OCI-LY7 (cell line): ENCODE data around the gene LDHAL6B. TPM values are rescaled to one million over a fixed set of nuclear protein-coding genes. Genes with fewer than 3 reads are reported as not detected.

Experiments
- BruUV-seq: library from RNA; stranded (reverse); fragments of 400-500 nt; replicated peaks from 2 replicates; lab custom pipeline; 2021; lab: Mats Ljungman, UMichigan
- CTCF ChIA-PET: fragments of 300-600 bp; sonication (Branson Sonifier 250); formaldehyde crosslinking; loops from one replicate; lab custom pipeline; 2022; ENCODE audit warnings: antibody characterized with exemption; ENCODE audit not compliant: unreplicated experiment; lab: Charles Lee
- POLR2A ChIA-PET: fragments of 300-600 bp; sonication (Branson Sonifier 250); formaldehyde crosslinking; loops from one replicate; lab custom pipeline; 2022; ENCODE audit warnings: antibody characterized with exemption; lab: Charles Lee
- DNase-seq: peaks from one replicate; pipeline ENCODE4 v3.0.0-alpha.2; 2015; ENCODE audit warnings: low spot score
- H2AFZ ChIP-seq: fragments of 200-600 bp; sonication (generic), shearing (Covaris generic); 2 replicates; pipeline ENCODE4 v1.6.1; 2014; ENCODE audit warnings: mild to moderate bottlenecking, antibody characterized with exemption, low read length, moderate library complexity
- H3K27ac ChIP-seq: fragments of 200-600 bp; sonication (generic); 2 replicates; pipeline ENCODE4 v1.5.1; 2014; ENCODE audit warnings: mixed run types, low read depth, mild to moderate bottlenecking, moderate library complexity, low read length, inconsistent platforms; ENCODE audit not compliant: poor library complexity, severe bottlenecking
- H3K36me3 ChIP-seq: fragments of 200-600 bp; sonication (generic); 2 replicates; pipeline ENCODE4 v1.6.1; 2014; ENCODE audit warnings: mild to moderate bottlenecking, antibody characterized with exemption, low read length, moderate library complexity, mixed read lengths; ENCODE audit not compliant: insufficient read depth
- H3K4me1 ChIP-seq: fragments of 200-600 bp; sonication (generic); 2 replicates; pipeline ENCODE4 v1.5.1; 2014; ENCODE audit warnings: mild to moderate bottlenecking, low read length; ENCODE audit not compliant: insufficient read depth, poor library complexity, severe bottlenecking
- H3K4me2 ChIP-seq: fragments of 200-600 bp; sonication (generic); 2 replicates; pipeline ENCODE4 v1.6.1; 2014; ENCODE audit warnings: mild to moderate bottlenecking, low read length
- H3K4me3 ChIP-seq: fragments of 200-600 bp; sonication (generic); 2 replicates; pipeline ENCODE4 v1.5.1; 2014; ENCODE audit warnings: mild to moderate bottlenecking, low read depth, low read length; ENCODE audit not compliant: poor library complexity, severe bottlenecking
- H3K79me2 ChIP-seq: fragments of 200-600 bp; sonication (generic); 2 replicates; pipeline ENCODE4 v1.6.1; 2016; ENCODE audit warnings: low read depth, mild to moderate bottlenecking, low read length, moderate library complexity, mixed read lengths; ENCODE audit not compliant: insufficient read depth
- H3K9me2 ChIP-seq: fragments of 200-600 bp; sonication (generic); 2 replicates; pipeline ENCODE4 v1.6.1; 2016; ENCODE audit warnings: mild to moderate bottlenecking, low read length, mixed read lengths; ENCODE audit not compliant: insufficient read depth
- H3K9me3 ChIP-seq: fragments of 200-600 bp; sonication (generic); 2 replicates; pipeline ENCODE4 v1.6.1; 2014; ENCODE audit warnings: mild to moderate bottlenecking, mixed run types, low read length, mixed read lengths
- H4K20me1 ChIP-seq: fragments of 200-600 bp; sonication (generic); 2 replicates; pipeline ENCODE4 v1.6.1; 2014; ENCODE audit warnings: mild to moderate bottlenecking, antibody characterized with exemption, low read length, moderate library complexity, mixed read lengths; ENCODE audit not compliant: insufficient read depth
- CTCF ChIP-seq: fragments of 200-600 bp; sonication (generic); conservative IDR thresholded peaks from 2 replicates; pipeline ENCODE4 v1.5.1; 2014; ENCODE audit warnings: mild to moderate bottlenecking, antibody characterized with exemption, low read length, moderate library complexity, mixed read lengths
- EZH2phosphoT487 ChIP-seq: fragments of 200-600 bp; sonication (generic); IDR thresholded peaks from 2 replicates; pipeline ENCODE4 v1.6.1; 2018; ENCODE audit warnings: low read depth, borderline replicate concordance, mild to moderate bottlenecking, mixed run types, antibody characterized with exemption, low read length, moderate library complexity, mixed read lengths
- intact Hi-C: fragments of 100-400 bp; cut with micrococcal nuclease; formaldehyde crosslinking; loops from one replicate; pipeline ENCODE4 v1.10.0; 2022; ENCODE audit not compliant: unreplicated experiment
- total RNA-seq, 2 experiments: library from RNA; depleted of rRNA in 1 of 2; stranded (reverse); fragments of >200 nt in 1 of 2; shearing (Covaris generic) in 1 of 2; gene quantifications; 2 replicates each; pipeline ENCODE4 v1.2.3, GENCODE V29; 2014 to 2022

Gene LDHAL6B
- total RNA-seq, 2 experiments from 2014 or later = 0.09 TPM; not detected in 1

DNA sequence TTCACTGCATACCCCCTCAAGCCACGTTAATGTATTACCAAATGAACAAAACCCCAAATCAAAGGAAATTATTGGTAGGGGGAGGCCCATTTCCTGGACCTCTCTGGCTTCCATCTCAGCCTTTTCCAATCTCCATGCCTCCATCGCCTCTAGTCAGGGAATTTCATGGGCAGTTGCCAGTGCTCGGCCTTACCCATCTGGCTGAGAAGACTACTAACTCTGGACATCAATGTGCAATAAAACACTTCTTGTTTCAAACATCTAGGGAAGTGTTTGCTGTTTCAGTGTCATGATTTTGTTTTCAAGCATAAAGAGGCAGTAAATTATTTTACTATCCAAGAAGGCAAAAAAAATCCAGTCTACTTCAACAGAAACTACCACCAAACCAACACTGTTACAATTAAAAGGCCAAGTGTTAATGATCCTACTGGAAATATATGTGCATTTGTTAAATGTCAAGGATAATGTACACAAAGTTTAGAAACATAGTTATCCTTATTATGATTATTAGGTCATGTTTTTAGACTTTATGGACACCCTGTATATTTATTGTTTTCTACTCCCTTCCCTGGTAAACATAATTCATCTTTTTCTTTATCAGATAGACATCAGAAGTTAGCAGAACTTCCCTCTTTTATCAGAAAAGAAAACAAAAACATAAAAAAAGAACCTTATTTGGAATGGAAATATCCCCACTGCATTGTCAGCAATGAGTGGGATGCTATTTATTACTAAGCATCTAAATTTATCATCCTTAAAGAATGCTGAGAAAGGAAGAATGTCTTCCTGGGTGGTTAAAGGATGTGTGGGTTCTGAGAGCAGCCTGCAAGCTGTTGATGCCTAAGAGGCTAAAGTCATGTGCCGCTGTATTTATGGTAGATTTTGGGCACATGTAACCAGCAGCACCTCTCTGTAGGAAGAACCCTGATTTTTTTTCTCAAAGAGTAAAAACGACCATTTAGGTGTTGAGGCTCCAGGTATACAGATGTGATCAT is 15.2 kb downstream of the LDHAL6B start:
- CTCF ChIA-PET = no interaction called here
- no peak for TF ChIP-seq EZH2phosphoT487
- TF ChIP-seq CTCF = no peak
- BruUV-seq = no TSS peak

GRCh38 chr15:59222906-59223550 is 16.4 kb downstream of the LDHAL6B start:
- intact Hi-C loops = no loop called here
- no TSS peak for BruUV-seq

More for the DNA sequence above, 15.2 kb downstream of the LDHAL6B start:
- no peak overlapping the region for H3K4me3 ChIP-seq
- H3K79me2 ChIP-seq = no peaks in the 10 kb centered on the region
- H3K4me2 ChIP-seq = no peak overlapping the region
- H3K4me1 ChIP-seq = no peaks in the 10 kb centered on the region
- DNase-seq = no peak
- no peak overlapping the region for H3K27ac ChIP-seq
- H3K9me3 ChIP-seq = no peaks in the 10 kb centered on the region
- H4K20me1 ChIP-seq = no peaks in the 10 kb centered on the region
- POLR2A ChIA-PET = interaction anchor here (0.8 kb wide), 1 partner anchor 26 kb away, joined by 3 read pairs; no protein-coding TSS in a partner anchor
- intact Hi-C loops = no loop called here
- no peaks in the 10 kb centered on the region for H3K9me2 ChIP-seq
- no peak overlapping the region for H2AFZ ChIP-seq
- H3K36me3 ChIP-seq = no peaks in the 10 kb centered on the region

More at GRCh38 chr15:59222906-59223550, 16.4 kb downstream of the LDHAL6B start:
- no peak overlapping the region for H3K27ac ChIP-seq
- TF ChIP-seq CTCF (no peak), EZH2phosphoT487 (no peak)
- no peak for DNase-seq
- H3K4me2 ChIP-seq = no peak overlapping the region
- H3K9me3 ChIP-seq = no peaks in the 10 kb centered on the region
- no peak overlapping the region for H3K4me3 ChIP-seq
- H3K4me1 ChIP-seq = no peaks in the 10 kb centered on the region
- no peaks in the 10 kb centered on the region for H3K9me2 ChIP-seq
- H3K79me2 ChIP-seq = no peaks in the 10 kb centered on the region
- H2AFZ ChIP-seq = no peak overlapping the region
- H3K36me3 ChIP-seq = no peaks in the 10 kb centered on the region
- no peaks in the 10 kb centered on the region for H4K20me1 ChIP-seq
- POLR2A ChIA-PET = no interaction called here
- CTCF ChIA-PET = no interaction called here
